Left lung (tissue), 10 donors: Measurements from ENCODE around the gene ACADM. TPM values are rescaled to one million over a fixed set of nuclear protein-coding genes. Genes with fewer than 3 reads are reported as not detected.

Experiments
- ATAC-seq: fragments of 200-7000 bp; cut with Tn5 transposase; one replicate; pipeline ENCODE4 v1.9.1; 2020; ENCODE audit warnings: moderate library complexity
- DNase-seq, 4 donors: peaks; one replicate each; pipeline ENCODE4 v3.0.0-alpha.2; 2013 to 2020
- H3K27ac ChIP-seq, 2 donors: fragments of 200-600 bp; sonication (generic) in 1 of 2; one replicate each; pipeline versions ENCODE4 v1.5.0 to v1.8.0; 2020 to 2021
- H3K27me3 ChIP-seq, 2 donors: fragments of 200-600 bp; sonication (generic) in 1 of 2; one replicate each; pipeline versions ENCODE4 v1.5.0 to v1.8.0; 2020 to 2021
- H3K36me3 ChIP-seq, 2 donors: fragments of 200-600 bp; sonication (generic) in 1 of 2; one replicate each; pipeline versions ENCODE4 v1.5.0 to v1.8.0; 2020 to 2021
- H3K4me1 ChIP-seq, 2 donors: fragments of 200-600 bp; one replicate each; pipeline ENCODE4 v1.8.0; 2021
- H3K4me3 ChIP-seq, 2 donors: fragments of 200-600 bp; sonication (generic) in 1 of 2; one replicate each; pipeline versions ENCODE4 v1.5.0 to v1.8.0; 2020 to 2021; ENCODE audit warnings: mild to moderate bottlenecking in 1 of 2
- H3K9me3 ChIP-seq, 2 donors: fragments of 200-600 bp; sonication (generic) in 1 of 2; one replicate each; pipeline versions ENCODE4 v1.5.0 to v1.8.0; 2020 to 2021
- CTCF ChIP-seq, 2 donors: fragments of 200-600 bp; sonication (generic) in 1 of 2; IDR thresholded peaks; one replicate each; pipeline versions ENCODE4 v1.5.0 to v1.8.0; 2021; ENCODE audit warnings: antibody characterized with exemption in 2 of 2
- intact Hi-C, 2 donors: fragments of 100-400 bp; cut with DNase I; formaldehyde crosslinking; loops; one replicate each; pipeline versions ENCODE4 v1.11.2 to v1.14.2; 2022
- polyA plus RNA-seq, 6 donors: library from polyadenylated mRNA; unstranded; fragments of 120-200 nt; gene quantifications; one replicate each; pipeline ENCODE4 v1.2.1, GENCODE V29; 2013; ENCODE audit not compliant: insufficient read length in 6 of 6
- total RNA-seq, 2 donors: library from RNA; stranded (reverse); fragmentation: NEBNext Ultra II Directional; extraction: Animal tissue kit (Norgen Biotek cat#: 25700); gene quantifications; one replicate each; pipeline ENCODE4 v1.2.1, GENCODE V29; 2021
- donor health status: DM: no; HTN: yes; CAD: no.
- donor health status: DM: no; HTN: no; CAD: no.

The ACADM gene
- total and polyA plus RNA-seq, 8 donors: 35.5 to 96.8 (median 80.6) TPM

- H3K9me3 ChIP-seq: no peaks in the 10 kb centered on the region
- DNase-seq (no peak), ATAC-seq (no peak)
- peaks cover 0 to 24% of the 10 kb centered on the region in 2 donors for H3K4me1 ChIP-seq
- no peak overlapping the region for H3K4me3 ChIP-seq
- H3K36me3 ChIP-seq: peaks cover 0 to 30% of the 10 kb centered on the region in 2 donors
- H3K27me3 ChIP-seq: no peaks in the 10 kb centered on the region
- no peak for TF ChIP-seq CTCF (IDR thresholded peaks at IDR 0.05)
- intact Hi-C loops: no loop called here
- no peak overlapping the region for H3K27ac ChIP-seq
Measured at GRCh38 chr1:75730432-75730831, 5.9 kb downstream of the ACADM start.

- H3K27me3 ChIP-seq: no peaks in the 10 kb centered on the region
- TF ChIP-seq CTCF (IDR thresholded peaks at IDR 0.05): no peak
- H3K36me3 ChIP-seq: peaks cover 0 to 40% of the 10 kb centered on the region in 2 donors
- intact Hi-C loops: no loop called here
- DNase-seq (no peak), ATAC-seq (no peak)
- no peak overlapping the region for H3K4me3 ChIP-seq
- H3K27ac ChIP-seq: no peak overlapping the region
- peaks cover 0 to 10% of the 10 kb centered on the region in 2 donors for H3K4me1 ChIP-seq
- no peaks in the 10 kb centered on the region for H3K9me3 ChIP-seq
Measured at GRCh38 chr1:75731881-75732280, 7.4 kb downstream of the ACADM start.

- Histone ChIP-seq H3K9me3 (no peaks in the 10 kb centered on the region), H3K27ac (no peak overlapping the region), H3K4me3 (no peak overlapping the region), H3K36me3 (peaks cover 0 to 48% of the 10 kb centered on the region in 2 donors), H3K4me1 (peaks cover 0 to 3% of the 10 kb centered on the region in 2 donors), H3K27me3 (no peaks in the 10 kb centered on the region)
- DNase-seq (no peak), ATAC-seq (no peak)
- no peak for TF ChIP-seq CTCF (IDR thresholded peaks at IDR 0.05)
- intact Hi-C loops: no loop called here
Measured at GRCh38 chr1:75732703-75733102, 8.2 kb downstream of the ACADM start.

GRCh38 chr1:75733661-75734060, 9.2 kb downstream of the ACADM start:
- H3K27me3 ChIP-seq: no peaks in the 10 kb centered on the region
- no peaks in the 10 kb centered on the region for H3K4me1 ChIP-seq
- peaks cover 0 to 57% of the 10 kb centered on the region in 2 donors for H3K36me3 ChIP-seq
- no peak overlapping the region for H3K4me3 ChIP-seq
- no peak for DNase-seq
- intact Hi-C loops: no loop called here
- no peak overlapping the region for H3K27ac ChIP-seq
- H3K9me3 ChIP-seq: no peaks in the 10 kb centered on the region
- no peak for ATAC-seq
- no peak for TF ChIP-seq CTCF (IDR thresholded peaks at IDR 0.05)

- intact Hi-C loops: no loop called here
- Histone ChIP-seq H3K9me3 (no peaks in the 10 kb centered on the region), H3K4me1 (no peaks in the 10 kb centered on the region), H3K27me3 (no peaks in the 10 kb centered on the region), H3K27ac (no peak overlapping the region), H3K4me3 (no peak overlapping the region), H3K36me3 (peaks cover 4 to 79% of the 10 kb centered on the region in 2 donors)
- DNase-seq: no peak
- ATAC-seq: no peak
- no peak for TF ChIP-seq CTCF (IDR thresholded peaks at IDR 0.05)
Measured at GRCh38 chr1:75736016-75736415, 11.5 kb downstream of the ACADM start.
